A673 (cell line): Measurements from ENCODE around the gene DDX27.

Source experiments
- CTCF ChIP-seq: fragments of 300-800, 200-600 bp; sonication (generic); conservative IDR thresholded peaks from 2 replicates; pipeline ENCODE4 v1.5.1; 2017; ENCODE audit warnings: low read depth, mild to moderate bottlenecking, antibody characterized with exemption, low read length, moderate library complexity, mixed read lengths
- EZH2 ChIP-seq: fragments of 200-600 bp; sonication (generic); IDR thresholded peaks from 2 replicates; pipeline ENCODE4 v1.6.1; 2017; ENCODE audit warnings: borderline replicate concordance, low read depth, mild to moderate bottlenecking, mixed read lengths, antibody characterized with exemption, low read length; ENCODE audit not compliant: poor library complexity, severe bottlenecking

- TF ChIP-seq CTCF (no peak), EZH2 (no peak)
These were observed 17.1 kb downstream of the DDX27 start for GRCh38 chr20:49236301-49236700.
